ACHN (cell line): ENCODE measurements around the gene SLC25A6.
"Not testable (repeated sequence)": the region's sequence is repeated elsewhere in the genome, so short reads cannot be mapped to it uniquely, and the experiment has no call there.

Experiments
- DNase-seq: peaks from one replicate; pipeline ENCODE4 v3.0.0-alpha.2; 2015
- in situ Hi-C: cut with HindIII; loops from 2 replicates; pipeline ENCODE4 v1.10.0; 2017; ENCODE audit warnings: low sequenced_read_pairs, low pct_ligation_motif_present, low pct_unique_long_range_greater_than_20kb

SLC25A6 gene

GRCh38 chrX:1416965-1417760 is 25.2 kb upstream of the SLC25A6 start:
- no peak for DNase-seq
- in situ Hi-C loops, result no loop called here

GRCh38 chrX:1416327-1416784 is 24.4 kb upstream of the SLC25A6 start:
- DNase-seq, result no peak
- in situ Hi-C loops, result no loop called here

GRCh38 chrX:1412551-1413161 is 20.7 kb upstream of the SLC25A6 start:
- DNase-seq, result no peak
- in situ Hi-C loops, result no loop called here

DNA sequence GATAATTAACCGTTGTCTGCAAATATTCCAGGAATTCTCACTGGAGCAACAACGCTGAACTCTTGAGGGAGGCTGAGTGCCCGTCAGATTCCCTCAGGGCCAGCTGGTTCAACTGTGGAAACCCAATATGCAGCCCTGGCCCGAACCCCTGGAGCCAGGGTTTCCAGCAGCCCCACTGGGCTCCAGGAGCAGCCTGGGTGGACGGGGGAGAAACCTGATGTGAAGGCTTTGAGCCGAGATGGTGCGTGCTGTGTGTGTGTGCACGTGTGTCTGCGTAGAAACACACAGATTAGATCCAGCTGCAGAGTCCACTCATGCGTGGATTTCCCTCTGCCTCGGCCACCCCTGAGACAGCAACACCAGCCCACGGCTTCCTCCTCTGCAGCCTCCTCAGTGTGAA is 19.4 kb upstream of the SLC25A6 start:
- DNase-seq, result no peak
- in situ Hi-C loops, result no loop called here

- no peak for DNase-seq
- in situ Hi-C loops, result no loop called here
Observed at GRCh38 chrX:1407035-1407434, 15.1 kb upstream of the SLC25A6 start.

DNA sequence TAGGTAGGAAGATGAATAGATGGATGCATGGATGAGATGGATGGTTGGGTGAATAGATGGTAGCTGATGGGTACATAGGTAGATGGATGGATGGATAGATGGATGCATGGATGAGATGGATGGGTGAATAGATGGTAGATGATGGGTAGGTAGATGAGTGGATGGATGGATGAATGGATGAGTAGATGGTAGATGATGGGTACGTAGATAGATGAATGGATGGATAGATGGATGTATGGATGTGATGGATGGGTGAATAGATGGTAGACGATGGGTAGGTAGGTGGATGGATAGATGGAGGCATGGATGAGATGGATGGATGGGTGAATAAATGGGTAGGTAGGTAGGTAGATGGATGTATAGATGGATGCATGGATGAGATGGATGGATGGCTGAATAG is 13.9 kb upstream of the SLC25A6 start:
- in situ Hi-C loops, result not testable (repeated sequence)

GRCh38 chrX:1403867-1404266 is 12.0 kb upstream of the SLC25A6 start:
- DNase-seq, in situ Hi-C loops: not testable (repeated sequence)

More for the DNA sequence above, 13.9 kb upstream of the SLC25A6 start:
- not testable (repeated sequence) for DNase-seq

GRCh38 chrX:1403228-1403627 is 11.3 kb upstream of the SLC25A6 start:
- no peak for DNase-seq
- in situ Hi-C loops, result no loop called here

- in situ Hi-C loops, result no loop called here
- DNase-seq, result no peak
Observed at GRCh38 chrX:1401611-1402430, 9.9 kb upstream of the SLC25A6 start.

DNA sequence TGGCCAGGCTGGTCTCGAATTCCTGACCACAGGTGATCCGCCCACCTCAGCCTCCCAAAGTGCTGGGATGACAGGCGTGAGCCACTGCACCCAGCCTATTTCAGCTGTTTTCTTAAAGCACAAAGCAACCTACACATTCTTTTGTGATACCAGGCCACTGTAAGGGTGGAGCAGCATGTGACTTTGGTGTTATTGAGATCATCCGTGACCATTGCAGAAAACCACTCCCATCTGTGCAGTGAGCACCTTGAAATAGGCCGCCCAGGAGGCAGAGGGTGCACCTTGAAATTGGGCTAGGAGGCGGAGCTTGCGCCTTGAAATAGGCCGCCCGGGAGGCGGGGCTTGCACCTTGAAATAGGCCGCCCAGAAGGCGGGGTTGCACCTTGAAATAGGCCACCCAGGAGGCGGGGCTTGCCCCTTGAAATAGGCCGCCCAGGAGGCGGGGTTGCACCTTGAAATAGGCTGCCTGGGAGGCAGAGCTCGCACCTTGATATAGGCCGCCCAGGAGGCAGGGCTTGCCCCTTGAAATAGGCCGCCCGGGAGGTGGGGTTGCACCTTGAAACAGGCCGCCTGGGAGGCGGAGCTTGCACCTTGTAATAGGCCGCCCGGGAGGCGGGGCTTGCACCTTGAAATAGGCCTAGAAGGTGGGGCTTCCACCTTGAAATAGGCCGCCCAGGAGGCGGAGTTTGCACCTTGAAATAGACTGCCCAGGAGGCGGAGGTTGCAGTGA is 9.0 kb upstream of the SLC25A6 start:
- in situ Hi-C loops, result no loop called here
- DNase-seq, result no peak

- in situ Hi-C loops, result no loop called here
- DNase-seq, result no peak
Observed at GRCh38 chrX:1400049-1400448, 8.1 kb upstream of the SLC25A6 start.

GRCh38 chrX:1398431-1399340 is 6.8 kb upstream of the SLC25A6 start:
- no peak for DNase-seq
- in situ Hi-C loops, result no loop called here

- DNase-seq, result no peak
- in situ Hi-C loops, result no loop called here
Observed at GRCh38 chrX:1397441-1398270, 5.7 kb upstream of the SLC25A6 start.

GRCh38 chrX:1397001-1397400 is 5.1 kb upstream of the SLC25A6 start:
- no peak for DNase-seq
- in situ Hi-C loops, result no loop called here

DNA sequence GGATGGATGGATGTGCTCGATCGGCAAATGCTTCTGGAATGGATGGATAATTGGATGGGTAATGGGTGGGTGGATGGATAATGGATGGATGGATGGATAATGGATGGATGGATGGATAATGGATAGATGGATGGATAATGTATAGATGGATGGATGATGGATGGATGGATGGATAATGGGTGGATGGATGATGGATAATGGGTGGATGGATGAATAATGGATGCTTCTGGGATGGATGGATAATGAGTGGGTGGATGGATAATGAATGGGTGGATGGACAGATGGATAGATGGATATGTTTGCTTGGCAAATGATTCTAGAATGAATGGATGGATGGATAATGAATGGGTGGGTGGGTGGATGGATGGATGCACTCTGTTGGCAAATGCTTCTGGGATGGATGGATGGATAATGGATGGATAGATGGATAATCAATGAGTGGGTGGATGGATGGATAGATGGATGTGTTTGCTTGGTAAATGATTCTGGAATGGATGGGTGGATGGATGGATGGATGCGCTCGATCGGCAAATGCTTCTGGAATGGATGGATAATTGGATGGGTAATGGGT is 3.8 kb upstream of the SLC25A6 start:
- in situ Hi-C loops, result no loop called here
- DNase-seq, result no peak

GRCh38 chrX:1394731-1395501 is 3.0 kb upstream of the SLC25A6 start:
- no peak for DNase-seq
- in situ Hi-C loops, result no loop called here
